ENCODE data around the gene MAP3K5.

DNA sequence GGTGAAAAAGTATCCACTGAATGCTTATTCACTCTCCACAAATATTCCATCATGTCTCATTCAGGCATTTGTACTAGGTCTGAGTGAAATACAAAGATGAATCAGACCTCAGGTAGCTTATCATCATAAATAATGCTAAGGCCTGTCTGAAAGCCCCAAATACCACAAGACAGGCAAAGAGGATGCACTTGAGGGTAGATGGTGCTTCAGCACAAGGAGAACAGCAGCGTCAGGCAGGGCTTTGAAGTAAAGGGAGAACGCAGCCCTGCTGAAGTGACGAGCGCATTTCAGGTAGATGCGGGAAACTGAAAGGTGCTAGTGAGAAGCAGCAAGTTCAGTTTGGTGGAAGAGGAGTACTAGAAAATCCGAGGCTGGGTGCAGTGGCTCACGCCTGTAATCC, 38.7 kb downstream of the MAP3K5 start:
- TF ChIP-seq POLR2A (IDR thresholded peaks at IDR 0.05), result no peak
- TF ChIP-seq, protein P1, sequence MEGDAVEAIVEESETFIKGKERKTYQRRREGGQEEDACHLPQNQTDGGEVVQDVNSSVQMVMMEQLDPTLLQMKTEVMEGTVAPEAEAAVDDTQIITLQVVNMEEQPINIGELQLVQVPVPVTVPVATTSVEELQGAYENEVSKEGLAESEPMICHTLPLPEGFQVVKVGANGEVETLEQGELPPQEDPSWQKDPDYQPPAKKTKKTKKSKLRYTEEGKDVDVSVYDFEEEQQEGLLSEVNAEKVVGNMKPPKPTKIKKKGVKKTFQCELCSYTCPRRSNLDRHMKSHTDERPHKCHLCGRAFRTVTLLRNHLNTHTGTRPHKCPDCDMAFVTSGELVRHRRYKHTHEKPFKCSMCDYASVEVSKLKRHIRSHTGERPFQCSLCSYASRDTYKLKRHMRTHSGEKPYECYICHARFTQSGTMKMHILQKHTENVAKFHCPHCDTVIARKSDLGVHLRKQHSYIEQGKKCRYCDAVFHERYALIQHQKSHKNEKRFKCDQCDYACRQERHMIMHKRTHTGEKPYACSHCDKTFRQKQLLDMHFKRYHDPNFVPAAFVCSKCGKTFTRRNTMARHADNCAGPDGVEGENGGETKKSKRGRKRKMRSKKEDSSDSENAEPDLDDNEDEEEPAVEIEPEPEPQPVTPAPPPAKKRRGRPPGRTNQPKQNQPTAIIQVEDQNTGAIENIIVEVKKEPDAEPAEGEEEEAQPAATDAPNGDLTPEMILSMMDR (IDR thresholded peaks at IDR 0.05), result no peak

All from suprapubic skin (tissue), 3 donors.